K562 (cell line): Measurements from ENCODE around the gene CD46. TPM values are rescaled to one million over a fixed set of nuclear protein-coding genes. Genes with fewer than 3 reads are reported as not detected.
A peak's percentile ranks its signal among the peaks of the same experiment; 100 is the strongest.

Experiments used
- DDX20 ChIP-seq: fragments of 450-650 bp; IDR thresholded peaks from 2 replicates; pipeline ENCODE4 v1.6.1; 2016; ENCODE audit warnings: missing genetic modification characterization, low read depth, mild to moderate bottlenecking, missing compliant biosample characterization, moderate library complexity
- EP300 ChIP-seq: IDR thresholded peaks from 2 replicates; pipeline ENCODE4 v1.6.1; 2012; ENCODE audit warnings: low read length, improper control_type of control experiment
- ETV1 ChIP-seq: fragments of 450-650 bp; conservative IDR thresholded peaks from 2 replicates; pipeline ENCODE4 v1.6.1; 2016; ENCODE audit warnings: missing genetic modification characterization, control low read depth, low read depth, missing compliant biosample characterization
- HLTF ChIP-seq: fragments of 450-650 bp; IDR thresholded peaks from 2 replicates; pipeline ENCODE4 v1.6.1; 2016
- NONO ChIP-seq, 2 experiments: fragments of 200-400 bp in 1 of 2; fragments of 450-650 bp in 1 of 2; formaldehyde crosslinking in 1 of 2; IDR thresholded peaks; 2 replicates each; pipeline ENCODE4 v1.6.1; 2017; ENCODE audit warnings: low read depth in 2 of 2, mild to moderate bottlenecking in 2 of 2, moderate library complexity in 2 of 2, low read length in 1 of 2
- SPI1 ChIP-seq: IDR thresholded peaks from 2 replicates; pipeline ENCODE4 v1.6.1; 2011; ENCODE audit warnings: low read depth, low read length, control low read depth, borderline replicate concordance
- ZNF280A ChIP-seq: fragments of 450-650 bp; IDR thresholded peaks from 2 replicates; pipeline ENCODE4 v1.6.1; 2018; ENCODE audit warnings: mild to moderate bottlenecking, low read depth; ENCODE audit not compliant: partially characterized antibody
- polyA plus RNA-seq, 8 experiments: library from polyadenylated mRNA; depleted of rRNA in 4 of 8; stranded (reverse) in 5 of 8; unstranded in 3 of 8; fragments of >200 nt; fragmentation: Nextera tagmentation in 2 of 8; fragmentation: Illumina TruSeq in 1 of 8; extraction: Ambion mirVana in 2 of 8; extraction: Trizol in 1 of 8; gene quantifications; 2 replicates each; pipeline versions ENCODE4 v1.2.1 to v1.2.3, GENCODE V29; 2011 to 2014; ENCODE audit warnings: inconsistent platforms in 1 of 8, missing spikeins in 1 of 8
- total RNA-seq, 7 experiments: library from RNA; depleted of rRNA in 6 of 7; stranded (reverse); fragments of >200 nt in 6 of 7; fragmentation: Illumina TruSeq in 2 of 7; extraction: Trizol in 2 of 7; gene quantifications; 2 replicates each; pipeline versions ENCODE4 v1.2.1 to v1.2.3, GENCODE V29; 2011 to 2021; ENCODE audit warnings: low replicate concordance in 1 of 7
- TF ChIP-seq, protein P1 (sequence below): fragments of 450-650 bp; formaldehyde crosslinking; IDR thresholded peaks from 2 replicates; pipeline ENCODE4 v1.4.0; 2020; ENCODE audit warnings: mild to moderate bottlenecking, moderate library complexity

The CD46 gene
- total and polyA plus RNA-seq, 9 of the 15 experiments (the other 6 are each of a cell fraction or from before 2014, with no cell fraction given) = 87.9 to 374 (median 156) TPM

DNA sequence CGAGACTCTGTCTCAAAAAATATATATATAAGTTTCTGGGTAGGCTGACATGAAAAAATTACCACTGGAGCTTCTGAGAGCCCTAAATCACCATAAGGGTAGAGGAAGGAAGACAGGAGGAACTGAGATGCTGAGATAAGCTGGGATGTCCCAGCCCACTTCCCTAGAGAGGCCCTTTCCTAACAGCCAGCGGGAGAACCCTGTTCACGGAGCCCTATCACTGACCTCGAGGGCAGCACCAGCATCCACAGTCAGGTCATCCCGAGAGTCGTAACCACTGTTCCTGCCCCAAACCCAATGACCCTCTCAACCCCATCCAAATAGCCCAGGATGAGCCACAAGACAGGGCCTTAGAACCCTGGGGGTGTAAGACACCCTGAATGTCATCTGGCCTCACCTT is 81.5 kb downstream of the CD46 start (continued):
- TF ChIP-seq, protein P1, sequence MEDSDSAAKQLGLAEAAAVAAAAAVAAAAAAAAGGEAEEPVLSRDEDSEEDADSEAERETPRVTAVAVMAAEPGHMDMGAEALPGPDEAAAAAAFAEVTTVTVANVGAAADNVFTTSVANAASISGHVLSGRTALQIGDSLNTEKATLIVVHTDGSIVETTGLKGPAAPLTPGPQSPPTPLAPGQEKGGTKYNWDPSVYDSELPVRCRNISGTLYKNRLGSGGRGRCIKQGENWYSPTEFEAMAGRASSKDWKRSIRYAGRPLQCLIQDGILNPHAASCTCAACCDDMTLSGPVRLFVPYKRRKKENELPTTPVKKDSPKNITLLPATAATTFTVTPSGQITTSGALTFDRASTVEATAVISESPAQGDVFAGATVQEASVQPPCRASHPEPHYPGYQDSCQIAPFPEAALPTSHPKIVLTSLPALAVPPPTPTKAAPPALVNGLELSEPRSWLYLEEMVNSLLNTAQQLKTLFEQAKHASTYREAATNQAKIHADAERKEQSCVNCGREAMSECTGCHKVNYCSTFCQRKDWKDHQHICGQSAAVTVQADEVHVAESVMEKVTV = no peak
- TF ChIP-seq DDX20 (tag) = no peak
- peak; percentile 87 for TF ChIP-seq SPI1
- no peak for TF ChIP-seq ZNF280A
- TF ChIP-seq ETV1 (tag) = peak; percentile 57
- peak; percentile 10; the same call in 1 of the 2 replicates for TF ChIP-seq EP300
- TF ChIP-seq NONO (IDR thresholded peaks at IDR 0.05; ENCODE audit: low read depth in 2 of 2, low read length in 1 of 2) = no peak
- no peak for TF ChIP-seq HLTF
